Measurements from ENCODE around the gene TCP11X2. TPM values are rescaled to one million over a fixed set of nuclear protein-coding genes. Genes with fewer than 3 reads are reported as not detected.

Gene TCP11X2
- total RNA-seq, result not detected in 2 replicates

GRCh38 chrX:102471762-102472220 is at the start of gene TCP11X2:
TSS of gene TCP11X2 (minus strand) at chrX:102471812.

DNA sequence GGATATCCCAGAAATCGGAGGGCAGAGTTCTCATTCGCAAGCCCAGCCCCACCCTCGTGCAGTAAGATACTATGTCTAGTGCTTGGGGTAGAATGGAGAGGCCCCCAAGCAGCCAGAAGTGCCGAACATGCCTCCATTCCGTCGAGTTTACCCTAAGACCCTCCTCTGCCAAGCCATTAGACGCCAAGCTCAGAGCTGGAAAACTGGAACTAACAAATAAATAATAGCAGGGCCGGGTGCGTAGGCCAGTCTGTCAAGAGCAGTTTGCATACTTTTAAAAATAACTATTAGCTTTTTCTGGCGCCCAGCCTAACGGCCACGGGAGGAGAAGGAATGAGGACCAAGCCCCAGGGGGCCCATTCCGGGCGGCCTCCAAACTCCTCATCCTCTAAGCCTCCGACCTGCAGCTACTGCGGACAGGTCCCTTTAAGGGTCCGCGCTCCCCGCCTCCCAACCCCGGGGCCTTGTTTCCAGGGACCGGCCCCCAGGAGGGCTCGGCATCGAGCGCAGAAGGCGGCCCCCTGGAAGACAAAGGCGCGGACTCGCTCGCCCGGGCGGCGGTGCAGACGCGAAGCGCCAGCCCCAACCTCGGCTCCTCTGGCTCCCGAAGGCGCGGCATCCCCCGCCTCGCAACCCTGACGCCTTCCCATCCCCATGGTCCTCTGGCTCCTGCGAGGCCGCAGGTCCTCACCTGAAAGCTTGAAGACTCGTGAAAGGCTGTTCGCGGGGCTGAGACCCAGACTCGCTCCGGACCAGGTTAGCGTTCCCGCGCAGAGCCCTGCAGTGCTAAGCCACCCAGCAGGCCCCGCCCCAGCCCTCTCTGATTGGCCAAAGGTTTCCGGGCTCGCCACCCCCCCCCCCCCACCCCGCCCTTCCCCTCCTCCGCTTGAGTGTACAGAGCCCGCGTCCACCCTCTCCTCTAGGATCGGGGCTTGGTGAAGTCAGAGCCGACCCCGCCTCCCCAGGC is 44.6 kb upstream of the TCP11X2 start, which contains the start of gene TMSB15A:
TMSB15A (minus strand) TSS at position 765 of the 967 bp plus-strand sequence.

DNA sequence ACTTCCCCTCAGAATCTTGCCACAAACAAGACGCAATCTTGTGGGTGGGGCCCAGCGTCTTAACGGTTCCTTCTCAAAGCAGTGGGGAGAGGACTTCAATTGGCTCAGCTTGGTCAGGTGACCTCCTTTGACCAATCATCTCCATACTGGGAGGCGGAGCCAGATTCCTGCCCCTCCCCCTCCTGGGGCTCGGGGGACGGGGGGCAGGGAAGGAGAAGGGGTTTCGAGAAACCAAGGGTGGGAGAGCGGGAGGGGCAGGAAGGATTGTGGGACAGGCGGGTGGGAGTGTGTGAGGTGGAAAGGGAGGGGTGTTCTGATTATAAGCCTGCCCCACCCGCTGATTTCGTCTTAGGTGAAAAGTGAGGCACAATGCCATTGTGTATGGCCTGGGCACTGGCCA is 31.7 kb downstream of the TCP11X2 start, which contains the start of gene NXF2B:
NXF2B (minus strand) TSS at position 101 of the 400 bp plus-strand sequence. CDS start 59,972 bp downstream, outside the sequence.

Other genes with a start within 250 kb of the TCP11X2 start
- gene NXF2, start 224.6 kb downstream of the TCP11X2 start, total RNA-seq, result not detected in 2 replicates
- not detected in 2 replicates for gene NXF2B, start 31.8 kb downstream of the TCP11X2 start, total RNA-seq
- 1.1 and 1.4 TPM in 2 replicates for gene TMSB15A, start 44.9 kb upstream of the TCP11X2 start, total RNA-seq
- gene ARMCX5, start 127.7 kb upstream of the TCP11X2 start, total RNA-seq, result 14.0 and 15.6 TPM in 2 replicates
- gene GPRASP1, start 179.7 kb upstream of the TCP11X2 start, total RNA-seq, result 1.4 and 1.8 TPM in 2 replicates
- gene GPRASP2, start 240.6 kb upstream of the TCP11X2 start, total RNA-seq, result 12.1 and 12.7 TPM in 2 replicates
- 2.6 and 2.9 TPM in 2 replicates for gene GPRASP3, start 248.9 kb upstream of the TCP11X2 start, total RNA-seq

Data from subcutaneous preadipocyte (primary cell).